HG02885 (cell line): ENCODE results near the gene PRICKLE2.

Experiments used
- ATAC-seq: cut with Tn5 transposase; IDR thresholded peaks from one replicate; pipeline ENCODE4 v1.9.1; 2021; ENCODE audit warnings: mild to moderate bottlenecking; ENCODE audit not compliant: unreplicated experiment, poor library complexity

Gene PRICKLE2

DNA sequence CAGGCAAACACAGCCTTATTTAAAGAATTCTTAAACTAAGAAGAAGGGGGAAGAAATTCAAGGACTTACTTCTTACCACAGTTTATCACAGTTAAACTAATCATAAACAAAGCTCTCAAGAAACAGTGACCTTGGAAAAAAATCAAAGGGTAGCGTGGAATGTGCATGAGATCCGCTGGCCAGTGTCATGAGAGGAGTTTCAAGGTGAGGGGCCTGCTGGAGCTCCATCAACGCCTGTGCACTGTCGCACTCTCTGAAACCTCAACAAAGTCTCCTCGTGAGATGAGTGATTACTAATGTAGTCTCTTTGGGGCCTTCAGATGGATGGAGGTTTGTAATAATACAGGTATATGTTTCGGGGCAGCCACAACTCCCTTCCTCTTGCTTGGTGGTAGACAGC lies 28.4 kb upstream of the PRICKLE2 start:
- ATAC-seq = no peak

DNA sequence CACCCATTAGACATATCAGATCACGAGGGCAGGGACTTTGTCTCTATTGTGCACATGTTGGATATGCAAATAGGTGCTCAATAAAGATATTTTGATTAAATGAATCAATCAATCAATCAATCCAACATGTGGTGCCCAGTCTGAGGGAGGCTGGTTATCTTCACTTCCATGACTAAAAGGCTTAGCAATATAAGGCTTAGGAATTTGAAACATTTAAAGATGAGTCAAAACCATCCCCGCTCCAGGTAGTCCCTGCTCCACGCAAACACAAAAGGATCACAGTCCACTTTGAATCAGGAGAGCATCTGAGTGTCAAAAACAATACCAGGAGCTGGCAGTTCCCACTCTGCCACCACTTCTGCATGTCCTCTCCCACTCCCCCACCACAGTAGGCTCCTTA lies 25.8 kb upstream of the PRICKLE2 start:
- no peak for ATAC-seq

DNA sequence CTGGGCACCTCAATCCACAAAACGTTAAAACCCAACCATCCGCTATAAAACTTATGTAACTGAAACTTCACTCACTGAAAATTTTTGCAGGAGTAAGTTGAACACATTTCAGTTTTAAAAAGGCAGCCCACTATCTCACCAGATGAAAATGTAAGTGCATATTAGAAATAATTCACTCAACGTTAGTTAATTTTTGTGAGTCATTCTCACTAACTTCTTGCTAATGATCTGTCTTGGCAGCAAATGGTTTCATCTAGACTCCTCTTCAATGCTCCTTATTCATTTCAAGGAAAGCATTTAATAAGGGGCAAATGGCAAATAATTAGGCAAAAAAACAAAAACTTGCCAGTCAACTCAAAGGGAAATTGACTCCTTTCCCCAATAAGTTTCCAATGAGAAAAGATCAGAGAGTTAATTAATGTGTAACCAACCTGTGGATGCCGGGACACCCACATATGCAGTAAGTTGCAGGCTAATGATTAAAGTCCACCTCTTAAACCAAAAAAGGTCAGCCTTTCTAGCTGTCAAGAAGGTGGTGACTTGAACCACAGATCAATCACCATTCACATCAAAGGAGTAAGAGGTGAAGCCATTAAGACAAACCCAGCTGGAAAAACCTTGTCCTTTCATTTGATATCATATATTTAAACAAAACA lies 22.9 kb upstream of the PRICKLE2 start:
- no peak for ATAC-seq

DNA sequence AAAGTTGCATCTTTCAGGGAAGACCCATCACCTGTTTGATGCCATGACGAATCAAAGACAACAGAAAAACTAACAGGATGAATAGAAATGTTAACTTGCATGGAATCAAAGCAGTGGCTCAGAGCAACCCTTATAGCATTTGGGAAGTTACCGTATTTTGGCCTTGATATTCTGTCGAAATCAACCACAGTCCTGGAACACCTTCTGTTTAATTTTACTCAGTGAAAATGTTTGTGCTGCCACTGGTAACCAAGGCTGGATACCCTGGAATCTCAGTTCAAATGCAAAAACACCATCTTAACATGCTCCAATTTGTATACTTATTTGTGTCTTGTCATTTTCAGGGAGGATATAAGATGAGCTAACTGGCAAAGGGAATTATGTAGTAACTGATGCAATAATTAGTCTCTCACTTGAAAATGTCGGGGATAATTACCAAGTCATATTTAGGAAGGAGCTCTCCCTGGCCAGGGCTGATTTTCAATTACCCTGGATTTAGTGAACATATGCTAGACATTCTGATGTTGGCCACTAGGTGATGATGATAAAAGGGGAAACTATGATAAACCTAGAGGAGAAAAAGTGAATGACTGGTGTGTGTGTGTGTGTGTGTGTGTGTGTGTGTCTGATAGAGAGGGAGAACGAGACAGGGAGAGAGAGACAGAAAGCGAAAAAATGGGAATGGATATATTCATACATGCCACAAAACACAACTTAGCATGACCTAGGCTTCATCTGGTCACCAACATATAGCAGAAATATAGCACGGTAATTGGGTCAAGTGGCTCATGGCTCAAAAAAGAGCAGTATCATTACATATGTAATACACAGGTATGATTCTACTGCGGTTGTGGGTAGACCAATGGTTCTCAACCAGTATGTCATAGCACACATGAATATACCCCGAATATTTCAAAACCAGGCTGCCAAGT lies 19.0 kb upstream of the PRICKLE2 start:
- ATAC-seq = peak; percentile 69

DNA sequence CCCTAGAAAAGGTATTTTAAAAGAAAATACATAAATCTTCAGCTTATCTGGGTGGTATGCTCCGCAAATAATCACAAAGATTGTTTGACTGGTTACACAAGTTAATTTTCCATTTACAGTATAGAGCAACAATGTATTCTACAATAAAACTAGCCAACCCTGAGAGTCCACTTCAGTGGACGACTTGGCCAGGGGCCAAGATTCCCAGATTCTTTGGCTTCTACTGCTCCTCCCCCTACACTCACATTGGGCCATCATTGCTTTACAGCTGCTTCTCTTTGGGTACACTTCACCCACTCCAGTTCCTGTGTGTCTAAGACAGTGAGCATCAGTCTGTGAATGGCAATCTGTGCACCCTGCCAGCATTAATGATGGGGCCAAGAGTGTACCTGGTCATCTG lies 17.2 kb upstream of the PRICKLE2 start:
- ATAC-seq = no peak

DNA sequence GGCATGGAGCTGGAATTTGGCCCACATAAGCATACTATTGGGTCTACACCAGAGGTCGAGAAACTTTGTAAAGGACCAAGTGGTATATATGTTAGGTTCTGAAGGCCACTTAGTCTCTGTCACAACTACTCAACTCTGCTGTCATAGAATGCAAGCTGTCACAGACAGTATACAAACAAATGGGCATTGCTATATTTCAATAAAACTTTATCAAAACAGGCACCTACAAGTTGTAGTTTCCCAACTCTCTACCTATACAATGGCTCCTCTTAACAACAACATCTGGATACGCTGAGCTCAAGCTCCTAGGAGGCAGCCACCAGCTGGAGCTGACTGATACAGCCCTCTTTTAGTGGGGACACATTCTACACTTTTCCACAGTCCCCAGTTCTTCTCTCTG lies 15.7 kb upstream of the PRICKLE2 start:
- no peak for ATAC-seq

DNA sequence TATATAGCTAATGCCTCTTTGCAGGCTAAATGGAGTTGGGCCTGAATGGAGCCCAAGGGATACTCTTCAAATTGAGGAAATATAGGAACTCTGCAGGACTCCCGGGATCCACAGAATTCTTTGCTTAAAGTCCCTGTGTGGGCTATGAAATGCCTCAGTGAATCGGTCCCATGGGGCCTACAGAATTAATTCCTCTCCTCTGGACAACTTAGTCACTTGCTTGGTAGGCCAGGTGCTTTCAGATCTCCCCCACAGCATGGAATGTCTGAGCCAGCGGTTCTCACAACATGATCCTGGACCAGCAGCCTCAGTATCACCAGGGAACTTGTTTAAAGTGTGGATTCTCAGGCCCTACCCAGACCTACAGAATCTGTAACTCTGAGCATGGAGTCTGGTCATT lies 15.1 kb upstream of the PRICKLE2 start:
- ATAC-seq = no peak

DNA sequence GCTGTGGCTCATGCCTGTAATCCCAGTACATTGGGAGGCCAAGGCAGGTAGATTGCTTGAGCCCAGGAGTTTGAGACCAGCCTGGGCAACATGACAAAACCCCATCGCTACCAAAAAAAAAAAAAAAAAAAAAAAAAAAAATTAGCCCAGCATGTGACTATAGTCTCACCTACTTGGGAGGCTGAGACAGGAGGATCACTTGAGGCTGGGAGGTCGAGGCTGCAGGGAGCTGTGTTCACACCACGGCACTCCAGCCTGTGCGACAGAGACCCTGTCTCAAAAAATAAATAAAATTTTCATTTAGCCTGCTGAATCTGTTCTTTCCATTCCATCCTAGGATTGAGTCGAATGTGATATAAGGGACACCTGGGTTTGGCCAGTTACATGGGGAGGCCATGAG lies 14.6 kb upstream of the PRICKLE2 start:
- no peak for ATAC-seq

DNA sequence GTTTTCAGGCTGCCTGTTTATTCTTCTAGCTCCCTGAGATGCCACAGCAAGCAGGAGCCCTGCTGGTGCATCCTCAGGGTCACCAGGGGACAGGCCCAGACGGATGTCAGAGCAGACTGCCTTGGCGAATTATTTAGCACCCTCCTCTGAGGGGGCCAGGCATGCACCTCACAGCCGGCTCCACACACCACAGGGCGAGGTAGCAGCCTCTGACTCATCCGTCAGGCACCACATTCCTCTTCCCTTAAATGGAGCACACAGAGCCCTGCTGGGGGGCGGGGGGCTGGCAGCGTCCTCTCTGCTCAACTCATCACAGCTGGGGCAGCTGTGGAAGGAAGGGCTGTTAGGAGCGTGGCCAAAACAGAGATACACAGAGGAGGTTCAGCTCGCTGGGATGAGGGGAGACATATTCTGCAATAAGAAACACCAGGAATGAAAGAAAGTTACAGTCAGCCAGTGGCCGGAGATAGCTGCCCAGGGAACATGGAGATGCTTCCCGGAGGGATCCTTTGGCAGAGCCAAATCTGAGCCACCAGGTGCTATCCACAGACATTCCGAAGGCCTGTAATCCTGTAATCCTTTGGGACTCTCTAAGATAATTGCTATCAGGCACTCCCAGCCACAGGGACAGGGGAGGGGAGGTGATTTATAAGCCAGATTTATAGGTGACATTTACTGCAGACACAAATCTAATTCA lies 13.9 kb upstream of the PRICKLE2 start:
- ATAC-seq = no peak

DNA sequence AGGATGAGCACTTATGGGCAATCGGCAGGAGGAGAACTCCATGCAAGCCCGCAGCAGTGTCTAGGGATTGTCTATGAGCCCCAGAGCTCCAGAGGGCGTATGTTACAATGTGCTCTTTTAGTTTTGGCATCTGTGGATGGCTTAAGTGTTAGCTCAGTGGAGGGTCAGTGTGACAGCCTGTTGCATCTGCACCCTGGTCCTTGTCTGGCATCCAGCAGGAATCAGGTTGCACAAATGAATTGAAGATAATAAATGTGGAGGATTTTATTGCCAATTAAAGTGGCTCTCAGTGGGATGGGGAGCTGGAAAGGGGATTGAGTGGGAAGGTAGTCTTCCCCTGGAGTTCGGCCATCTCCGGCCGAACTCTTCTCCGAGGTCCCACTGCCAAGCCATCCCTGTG lies 11.8 kb upstream of the PRICKLE2 start:
- no peak for ATAC-seq

DNA sequence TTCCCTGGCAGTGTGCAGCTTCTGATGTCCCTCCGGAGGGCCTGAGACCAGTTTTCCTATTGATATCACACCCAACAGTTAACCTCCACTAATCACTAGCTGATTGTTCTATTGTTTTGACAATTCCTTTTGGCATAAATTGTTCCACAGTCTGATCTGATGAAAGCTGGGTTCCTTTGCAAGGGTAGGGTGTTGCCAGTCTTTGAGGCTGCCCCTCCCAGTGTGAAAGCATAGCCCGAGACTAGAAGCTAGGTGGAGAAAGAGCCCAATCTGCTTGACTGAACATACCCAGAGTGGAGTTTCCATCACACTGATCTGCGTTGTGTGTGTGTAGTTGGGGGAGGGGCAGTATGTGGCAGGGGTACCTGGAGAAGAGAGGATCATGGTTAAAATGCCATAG lies 10.3 kb upstream of the PRICKLE2 start:
- no peak for ATAC-seq

DNA sequence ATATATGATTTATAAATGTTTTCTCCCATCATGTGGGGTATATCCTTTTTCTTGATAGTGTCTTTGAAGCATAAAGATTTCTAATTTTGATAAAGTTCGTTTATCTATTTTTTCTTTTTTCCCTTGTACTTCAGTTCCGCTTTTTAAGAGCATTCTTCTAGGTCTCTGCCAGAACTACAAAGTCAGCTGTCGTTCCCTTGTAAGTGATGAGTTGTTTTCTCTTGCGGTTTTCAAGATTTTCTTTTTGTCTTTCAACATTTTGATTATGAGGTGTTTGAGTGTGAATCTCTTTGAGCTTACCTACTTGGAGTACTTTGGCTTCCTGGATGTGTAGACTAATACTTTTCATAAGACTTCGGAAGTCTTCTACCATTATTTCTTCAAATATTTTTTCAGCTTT lies 9.3 kb upstream of the PRICKLE2 start:
- no peak for ATAC-seq

DNA sequence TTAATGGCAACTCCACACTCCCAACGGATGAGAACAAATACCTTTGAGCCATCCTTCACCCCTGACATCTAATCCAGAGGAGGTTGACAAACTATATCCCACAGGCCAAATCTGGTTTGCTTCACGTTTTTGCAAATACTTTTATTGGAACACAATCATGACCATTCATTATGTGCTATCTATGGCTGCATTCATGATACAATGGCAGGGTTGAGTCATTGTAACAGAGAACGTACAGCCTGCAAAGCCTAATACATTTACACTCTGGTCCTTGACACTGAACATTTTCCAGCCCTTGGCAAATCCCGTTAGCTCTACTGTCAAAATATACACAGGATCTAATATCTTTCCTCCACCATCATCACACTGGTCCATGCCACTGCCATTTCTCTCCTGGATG lies 7.6 kb upstream of the PRICKLE2 start:
- no peak for ATAC-seq

DNA sequence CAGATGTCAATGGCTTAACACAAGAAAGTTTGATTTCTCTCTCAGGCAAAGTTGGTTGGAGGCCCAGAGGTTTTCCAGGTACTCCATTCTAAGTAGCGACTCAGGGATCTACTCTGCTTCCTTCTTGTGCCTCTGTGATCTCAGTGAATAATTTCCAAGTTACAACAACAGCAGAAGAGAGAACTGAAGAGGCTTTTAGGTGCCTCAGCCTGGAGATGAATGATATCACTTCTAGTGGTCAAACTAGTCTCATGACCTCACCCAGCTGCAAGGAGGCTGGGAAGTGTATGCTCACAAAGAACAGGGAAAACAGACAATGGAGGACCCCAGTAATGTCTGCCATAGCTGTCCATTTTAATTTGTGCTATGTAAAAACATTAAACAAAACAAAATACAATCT lies 4.6 kb upstream of the PRICKLE2 start:
- no peak for ATAC-seq

DNA sequence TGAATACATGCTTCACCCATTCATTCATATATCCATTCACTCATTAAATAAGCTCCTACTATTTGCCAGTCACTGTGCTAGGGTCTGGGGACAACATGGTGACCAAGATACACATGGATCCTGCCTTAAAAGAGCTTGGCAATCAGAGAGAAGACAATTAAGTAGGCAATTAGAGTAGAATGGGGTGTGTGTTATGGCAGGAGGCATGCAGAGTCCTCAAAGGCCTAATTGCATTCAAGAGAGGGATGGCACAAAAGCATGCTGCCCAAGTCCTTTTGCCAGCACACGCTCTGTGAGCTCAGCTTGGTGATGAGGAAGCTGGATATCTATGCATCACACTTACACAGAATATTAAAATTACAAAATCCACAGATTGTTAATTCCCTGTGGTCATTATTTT lies 2.8 kb upstream of the PRICKLE2 start:
- ATAC-seq = no peak

DNA sequence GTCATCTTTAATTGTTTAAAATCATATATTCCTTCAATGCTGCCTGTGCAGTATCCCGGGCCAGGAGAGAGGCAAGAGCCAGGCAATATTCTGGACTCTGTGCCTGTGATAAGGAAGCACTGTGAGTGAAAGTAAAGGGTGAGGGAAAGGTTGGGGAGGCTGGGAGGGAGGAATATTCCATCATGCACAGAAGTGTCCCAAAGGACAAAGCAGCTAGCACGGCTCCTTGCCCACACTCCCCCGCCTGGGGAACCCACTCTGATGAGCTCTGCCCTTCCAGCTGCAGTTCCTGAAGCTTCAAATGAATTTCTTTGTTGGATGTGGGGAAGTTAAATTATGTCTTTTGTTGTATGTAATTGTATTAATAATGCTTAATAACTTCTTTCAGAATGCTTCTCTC lies 1.5 kb upstream of the PRICKLE2 start:
- ATAC-seq = no peak

DNA sequence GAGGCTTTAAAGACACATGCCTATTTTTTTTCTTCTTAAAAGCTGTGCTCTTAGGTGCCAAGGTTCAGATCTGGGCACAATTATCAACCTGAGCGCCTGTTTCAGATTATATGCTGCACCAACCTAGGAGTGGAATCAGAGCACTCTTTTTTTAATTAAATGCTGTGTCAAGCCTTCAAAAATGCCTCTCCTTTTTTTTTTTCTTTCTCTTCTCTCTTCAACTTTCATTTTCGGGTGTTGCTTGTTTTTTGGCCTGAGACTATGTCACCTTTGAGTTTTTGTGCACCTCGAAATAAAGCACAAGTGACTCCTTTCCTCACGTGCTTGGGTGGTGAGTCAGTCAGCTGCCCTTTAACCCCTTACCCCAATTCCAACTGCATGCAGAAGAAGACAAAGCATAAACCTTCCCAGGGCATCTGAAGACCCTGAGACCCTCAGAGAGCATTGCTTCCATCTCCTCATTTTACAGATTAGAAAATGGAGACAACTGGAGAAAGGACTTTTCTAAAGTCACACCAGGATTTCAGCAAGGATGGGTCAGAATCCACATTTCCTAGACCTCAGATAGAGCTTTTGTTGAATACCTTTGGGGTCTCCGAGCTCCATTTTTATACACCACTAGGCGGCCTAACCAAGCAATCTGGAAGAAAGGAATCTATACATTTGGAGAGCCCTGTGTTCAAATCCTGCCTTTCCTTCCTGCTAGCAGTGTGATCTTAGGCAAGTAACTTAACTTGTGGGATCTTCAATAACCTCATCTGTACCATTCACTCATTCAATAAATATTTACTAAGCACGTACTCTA lies 631 bp upstream of the PRICKLE2 start:
- peak; percentile 27 for ATAC-seq

DNA sequence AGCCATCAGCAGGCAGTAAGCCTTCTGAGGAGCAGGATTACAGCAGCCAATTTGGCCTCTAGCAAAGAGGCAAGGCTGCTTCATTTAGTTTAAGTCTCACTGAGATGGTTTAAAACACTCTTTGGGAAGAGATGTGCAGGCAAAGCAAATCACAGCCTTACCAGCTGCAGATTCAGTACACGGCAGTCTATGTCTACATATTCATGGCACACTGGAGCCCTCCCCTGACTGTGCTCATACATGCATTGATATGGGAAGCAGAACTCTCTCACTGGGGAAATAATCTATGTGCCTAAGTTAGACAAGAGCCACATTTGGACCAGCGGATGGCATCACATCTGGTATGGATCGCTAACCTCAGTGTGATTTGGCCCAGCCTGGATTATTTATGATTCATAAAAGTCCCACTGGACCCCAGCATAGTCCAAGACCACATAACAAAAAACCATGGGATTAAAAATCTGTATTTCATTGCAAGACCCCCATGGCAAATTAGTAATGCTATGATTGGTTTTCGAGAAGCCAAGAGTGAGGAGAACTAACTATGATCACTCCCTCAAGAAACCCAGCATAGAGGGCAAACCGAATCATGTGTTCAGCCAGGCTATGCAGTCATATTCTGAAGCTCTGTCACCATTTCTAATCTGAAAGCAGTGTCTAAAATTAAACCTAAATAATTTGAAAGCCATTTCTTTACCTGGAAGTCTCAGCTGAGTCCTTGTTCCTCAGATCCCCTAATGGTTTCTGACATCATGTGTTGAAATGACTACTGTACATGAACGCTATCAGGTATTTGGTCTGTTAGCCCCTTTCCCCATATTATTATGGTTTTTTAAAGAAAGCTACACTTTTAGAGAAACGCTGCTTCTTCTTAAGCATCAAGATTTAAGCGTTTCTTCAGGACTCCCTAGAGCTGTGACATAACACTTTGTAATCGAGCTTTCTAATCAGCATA lies 1.2 kb downstream of the PRICKLE2 start:
- no peak for ATAC-seq

DNA sequence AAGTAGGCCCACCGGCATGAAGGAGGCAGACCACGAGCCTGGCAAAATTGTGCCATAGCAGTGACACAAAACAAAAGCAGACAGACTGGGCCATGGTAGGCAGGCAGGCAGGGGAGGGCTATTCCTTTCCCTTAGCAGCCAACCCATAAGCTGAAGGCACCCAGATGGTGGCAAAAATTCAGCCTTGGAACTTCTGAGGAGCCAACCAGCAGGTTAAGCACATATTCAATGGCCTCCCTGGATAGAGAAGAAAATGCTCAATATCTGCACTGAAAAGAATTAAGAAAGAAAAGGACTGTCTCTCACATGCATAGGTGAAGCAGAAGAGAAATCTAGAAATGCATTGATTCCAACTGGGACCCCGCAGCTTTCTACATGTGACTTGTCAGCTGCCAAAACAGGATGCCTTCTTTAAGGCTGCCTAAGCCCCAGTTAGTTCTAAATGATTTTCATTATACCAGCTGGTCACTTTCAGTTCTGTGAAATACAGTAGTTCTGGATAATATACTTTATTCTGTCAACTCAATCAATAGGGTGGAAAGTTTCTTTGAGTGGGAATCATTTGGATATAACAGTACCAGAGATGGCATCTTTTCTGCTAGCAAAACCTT lies 2.7 kb downstream of the PRICKLE2 start:
- no peak for ATAC-seq
